Measurements from ENCODE around the gene QRFP. TPM values are rescaled to one million over a fixed set of nuclear protein-coding genes. Genes with fewer than 3 reads are reported as not detected.

QRFP gene
- total and polyA plus RNA-seq, 9 donors = 0.27 to 0.66 (median 0.47) TPM; not detected in 1

DNA sequence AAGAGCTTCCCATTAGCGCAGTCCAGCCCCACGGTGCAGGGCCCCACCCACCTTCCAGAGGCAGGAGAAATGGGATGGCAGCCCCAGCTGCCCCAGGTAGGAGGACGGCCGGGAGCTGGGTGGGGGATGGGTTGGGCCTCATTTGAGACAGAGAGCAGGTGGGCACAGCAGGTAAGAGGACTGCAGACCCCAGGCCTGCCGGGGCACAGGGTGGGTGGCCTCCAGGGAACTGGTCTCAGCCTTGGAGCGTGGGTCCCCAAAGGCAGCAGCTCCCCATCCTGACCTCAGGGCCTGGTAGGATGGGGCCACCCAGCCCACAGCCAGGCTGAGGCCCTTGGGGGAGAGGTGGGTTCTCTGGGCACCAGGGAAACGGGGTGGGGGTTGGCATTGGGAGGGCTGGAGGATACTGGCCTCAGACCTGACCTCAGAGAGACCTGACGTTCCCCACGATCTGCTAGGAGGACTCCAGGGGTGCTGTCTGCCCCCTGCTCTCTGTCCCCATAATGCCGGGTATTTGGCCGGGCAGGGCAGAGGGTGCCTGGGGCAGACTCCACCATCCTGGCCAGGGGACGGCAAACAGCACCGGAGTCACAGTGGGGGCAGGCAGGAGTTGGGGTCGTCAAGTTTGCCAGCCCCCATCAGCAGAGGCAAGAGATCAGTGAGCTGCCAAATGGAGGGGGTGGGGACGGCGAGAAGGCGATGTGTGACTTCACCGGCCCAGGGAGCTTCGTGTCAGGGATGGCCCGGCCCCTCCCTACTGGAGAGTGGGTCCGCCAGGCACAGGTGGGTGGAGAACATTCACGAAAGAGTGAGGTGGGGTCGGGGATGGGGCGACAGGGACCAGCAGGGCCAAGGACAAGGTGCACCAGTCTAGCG is 6.8 kb upstream of the QRFP start:
- DNase-seq = no peak
- 62% methylated on average over 22 of the region's 25 CpGs for WGBS (ENCODE audit: insufficient coverage)
- peaks cover 23% of the 10 kb centered on the region for H3K27me3 ChIP-seq (ENCODE audit: control insufficient read depth, insufficient read depth, low read length)

DNA sequence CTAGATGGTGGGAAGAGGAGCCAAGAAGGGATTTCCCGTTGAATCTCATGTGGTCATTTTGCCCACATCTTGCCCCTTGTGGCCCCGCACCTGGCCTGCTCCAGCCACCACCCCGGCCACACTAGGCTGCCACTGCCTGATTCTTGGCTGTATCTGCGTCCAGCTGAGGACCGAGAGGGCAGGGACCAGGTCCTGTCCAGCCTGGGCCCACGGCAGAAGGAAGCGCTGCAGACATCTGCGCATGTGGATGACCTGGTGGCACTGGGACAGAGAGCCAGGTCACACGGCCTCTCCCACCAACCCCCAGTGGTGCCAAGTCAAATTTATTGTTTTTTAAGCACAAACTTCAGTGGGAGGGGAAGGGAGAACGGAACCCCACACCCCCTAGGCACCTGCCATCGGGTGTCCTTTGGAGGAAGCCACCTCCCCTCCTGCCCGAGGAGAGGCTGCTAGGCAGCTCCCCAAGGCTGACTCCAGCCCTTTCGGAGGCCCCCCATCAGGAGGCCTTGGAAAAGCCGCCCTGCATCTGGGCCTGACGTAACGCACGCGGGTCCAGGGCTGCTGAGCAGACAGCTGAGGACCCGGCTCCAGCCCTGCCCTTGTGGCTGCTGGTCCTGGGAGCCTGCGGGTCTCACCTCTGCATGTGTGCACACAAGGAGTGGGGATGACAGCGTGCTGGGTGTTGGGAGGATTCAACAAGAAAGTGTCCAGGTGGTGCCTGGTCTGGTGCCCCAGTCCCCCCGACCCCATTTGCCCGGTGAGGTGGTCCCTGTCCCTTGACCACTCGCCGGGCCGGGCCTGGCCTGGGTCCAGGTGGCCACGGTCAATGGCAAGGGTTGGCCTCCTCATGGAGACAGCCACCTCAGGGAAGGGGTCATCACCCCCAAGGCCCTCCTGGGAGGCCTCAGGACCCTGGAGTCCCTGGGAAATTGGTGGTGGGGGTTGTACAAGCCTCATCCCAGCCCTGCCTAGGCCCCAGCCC is 5.9 kb upstream of the QRFP start:
- Histone ChIP-seq H3K36me3 (ENCODE audit: control insufficient read depth, insufficient read depth, low read length) (no peaks in the 10 kb centered on the region), H3K4me3 (ENCODE audit: low read length) (no peak overlapping the region), H3K27me3 (ENCODE audit: control insufficient read depth, insufficient read depth, low read length) (peaks cover 28% of the 10 kb centered on the region), H3K4me1 (ENCODE audit: control insufficient read depth, insufficient read depth, low read length) (peaks cover 3% of the 10 kb centered on the region), H3K27ac (ENCODE audit: low read length) (no peak overlapping the region), H3K9me3 (replicated peaks; ENCODE audit: control insufficient read depth, low read depth, low read length) (no peaks in the 10 kb centered on the region)
- 46% methylated on average over 24 of the region's 27 CpGs for whole genome bisulfite sequencing (ENCODE audit: insufficient coverage)
- no peak for DNase-seq

More for the DNA sequence above, 6.8 kb upstream of the QRFP start:
- no peak overlapping the region for H3K4me3 ChIP-seq (ENCODE audit: low read length)
- H3K27ac ChIP-seq (ENCODE audit: low read length) = no peak overlapping the region
- H3K36me3 ChIP-seq (ENCODE audit: control insufficient read depth, insufficient read depth, low read length) = no peaks in the 10 kb centered on the region
- no peaks in the 10 kb centered on the region for H3K9me3 ChIP-seq (replicated peaks; ENCODE audit: control insufficient read depth, low read depth, low read length)
- peaks cover 3% of the 10 kb centered on the region for H3K4me1 ChIP-seq (ENCODE audit: control insufficient read depth, insufficient read depth, low read length)

DNA sequence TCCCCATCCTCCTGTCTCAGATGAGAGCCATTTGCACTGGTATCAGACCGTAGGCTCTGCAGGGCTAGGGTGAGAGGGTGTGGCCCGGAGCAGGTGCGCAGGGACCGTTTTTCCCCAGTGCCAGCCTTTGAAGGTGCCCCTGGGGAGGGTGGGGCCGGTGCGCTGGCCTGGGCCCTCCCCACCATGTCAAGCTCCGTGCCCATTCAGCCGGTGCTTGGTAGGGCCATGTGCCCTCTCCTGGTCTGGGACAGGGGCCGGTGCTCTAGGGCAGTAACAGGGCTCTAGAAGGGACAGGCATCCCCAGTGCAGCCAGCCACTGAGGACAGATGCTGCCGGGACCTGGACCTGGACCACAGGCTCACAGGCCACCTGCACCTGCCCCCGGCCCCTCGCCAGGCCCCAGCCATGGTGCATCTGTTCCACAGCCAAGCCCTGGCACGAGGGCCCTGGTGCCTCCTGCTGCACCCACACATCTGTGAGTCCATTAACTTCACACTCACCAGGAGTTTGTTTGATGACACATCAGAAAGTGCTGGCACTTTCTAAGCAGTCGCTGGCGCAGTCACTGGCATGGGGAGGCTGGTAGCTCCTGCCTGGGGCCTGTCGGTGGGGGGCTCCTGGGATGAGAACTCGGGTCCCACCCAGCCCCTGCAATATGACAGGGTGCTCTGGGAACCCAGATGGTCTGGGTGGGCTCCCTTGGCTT is 5.0 kb upstream of the QRFP start:
- Histone ChIP-seq H3K4me3 (ENCODE audit: low read length) (no peak overlapping the region), H3K27me3 (ENCODE audit: control insufficient read depth, insufficient read depth, low read length) (peaks cover 30% of the 10 kb centered on the region), H3K4me1 (ENCODE audit: control insufficient read depth, insufficient read depth, low read length) (peaks cover 3% of the 10 kb centered on the region), H3K9me3 (replicated peaks; ENCODE audit: control insufficient read depth, low read depth, low read length) (no peaks in the 10 kb centered on the region), H3K27ac (ENCODE audit: low read length) (no peak overlapping the region), H3K36me3 (ENCODE audit: control insufficient read depth, insufficient read depth, low read length) (no peaks in the 10 kb centered on the region)
- no peak for DNase-seq
- WGBS (ENCODE audit: insufficient coverage) = 80% methylated on average over 16 of the region's 17 CpGs

DNA sequence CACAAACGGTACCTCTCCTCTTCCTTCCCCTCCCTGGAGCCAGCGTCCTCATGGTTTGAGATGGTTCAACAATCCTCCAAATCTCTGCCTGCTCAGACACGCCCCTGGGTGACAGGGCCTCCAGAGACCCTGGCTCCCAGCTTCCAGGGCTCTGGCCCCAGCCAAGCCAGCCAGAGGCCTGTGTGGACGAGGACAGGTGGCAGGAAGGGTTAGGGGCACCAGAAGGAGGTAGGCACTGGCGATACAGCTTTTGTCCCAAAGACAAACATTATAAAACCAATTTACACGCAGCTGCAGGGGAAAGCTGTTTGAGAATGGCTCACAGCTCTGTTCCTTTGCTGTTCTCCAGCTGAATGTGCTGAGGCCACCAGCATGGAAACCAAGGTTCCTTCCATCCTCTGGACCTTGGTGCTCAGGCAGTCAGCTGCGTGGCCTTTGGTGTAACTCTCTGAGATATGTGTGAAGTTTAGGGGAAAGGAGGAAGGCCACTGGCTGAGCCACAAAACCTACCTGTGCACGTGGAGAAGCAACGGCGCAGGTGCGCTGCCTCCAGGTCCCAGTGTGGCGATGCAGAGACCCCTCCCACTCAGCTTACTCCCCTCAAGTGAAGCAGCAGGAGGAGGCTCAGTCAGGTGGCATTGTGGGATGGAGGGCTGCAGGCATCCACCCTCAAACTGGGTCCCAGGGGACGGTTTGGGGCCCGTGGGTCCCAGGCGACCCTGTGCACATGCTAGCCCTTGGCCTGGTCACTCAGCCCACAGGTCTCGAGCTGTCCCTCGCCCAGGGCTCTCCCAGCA is 4.3 kb upstream of the QRFP start:
- Histone ChIP-seq H3K4me1 (ENCODE audit: control insufficient read depth, insufficient read depth, low read length) (peaks cover 6% of the 10 kb centered on the region), H3K36me3 (ENCODE audit: control insufficient read depth, insufficient read depth, low read length) (peaks cover under 1% of the 10 kb centered on the region), H3K27ac (ENCODE audit: low read length) (no peak overlapping the region), H3K27me3 (ENCODE audit: control insufficient read depth, insufficient read depth, low read length) (peaks cover 33% of the 10 kb centered on the region), H3K4me3 (ENCODE audit: low read length) (no peak overlapping the region), H3K9me3 (replicated peaks; ENCODE audit: control insufficient read depth, low read depth, low read length) (no peaks in the 10 kb centered on the region)
- DNase-seq = no peak
- WGBS (ENCODE audit: insufficient coverage) = 55% methylated on average over 8 of the region's 17 CpGs

DNA sequence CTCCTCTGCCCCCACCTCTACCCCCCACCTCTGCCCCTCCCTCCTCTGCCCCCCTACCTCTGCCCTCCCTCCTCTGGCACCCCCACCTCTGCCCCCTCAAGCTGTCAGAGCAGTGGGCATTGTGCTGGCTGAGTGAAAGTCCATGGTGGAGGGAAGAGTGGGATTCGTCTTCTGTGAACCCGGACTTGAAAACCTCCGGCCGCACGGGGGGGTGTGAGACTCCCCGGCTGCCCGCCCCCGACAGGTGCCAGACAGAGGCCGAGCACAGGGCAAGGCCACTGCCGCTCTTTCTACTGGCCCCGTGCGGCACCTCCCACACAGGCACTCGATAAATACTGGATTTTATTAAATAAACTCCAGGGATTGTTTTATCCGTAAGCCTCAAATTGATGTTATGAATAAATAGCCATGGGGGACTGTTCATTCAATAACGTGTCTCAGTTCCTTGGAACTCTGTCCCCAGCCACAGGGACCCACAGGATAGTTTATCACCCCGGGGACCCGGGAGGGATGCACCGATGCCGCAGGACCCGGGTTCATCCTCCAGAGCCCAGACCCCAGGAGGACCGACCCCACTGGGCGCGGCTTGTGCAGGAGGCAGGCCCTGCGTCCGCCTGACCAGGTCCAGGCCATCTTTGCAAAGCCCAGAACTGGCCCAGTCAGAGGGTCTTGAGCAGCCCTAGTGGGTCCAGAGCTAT is 2.6 kb upstream of the QRFP start:
- peaks cover 23% of the 10 kb centered on the region for H3K4me1 ChIP-seq (ENCODE audit: control insufficient read depth, insufficient read depth, low read length)
- WGBS (ENCODE audit: insufficient coverage) = 63% methylated on average over 11 of the region's 25 CpGs
- H3K36me3 ChIP-seq (ENCODE audit: control insufficient read depth, insufficient read depth, low read length) = peaks cover 5% of the 10 kb centered on the region
- no peak overlapping the region for H3K27ac ChIP-seq (ENCODE audit: low read length)
- H3K27me3 ChIP-seq (ENCODE audit: control insufficient read depth, insufficient read depth, low read length) = peaks cover 29% of the 10 kb centered on the region
- no peak for DNase-seq
- H3K4me3 ChIP-seq (ENCODE audit: low read length) = no peak overlapping the region
- H3K9me3 ChIP-seq (replicated peaks; ENCODE audit: control insufficient read depth, low read depth, low read length) = no peaks in the 10 kb centered on the region

DNA sequence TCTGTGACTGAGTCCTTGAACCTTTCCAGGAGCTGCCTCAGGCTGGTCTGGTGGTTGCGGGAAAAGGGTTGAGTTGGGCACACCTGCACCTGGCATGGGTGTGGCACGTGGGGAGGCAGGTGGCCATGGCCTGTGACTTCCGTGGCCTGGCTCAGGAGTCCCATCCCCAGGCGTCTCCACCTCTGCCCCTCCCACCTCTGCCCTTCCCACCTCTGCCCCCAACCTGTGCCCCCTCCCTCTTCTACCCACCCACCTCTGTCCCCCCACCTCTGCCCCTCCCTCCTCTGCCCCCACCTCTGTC is 1.9 kb upstream of the QRFP start:
- peaks cover 12% of the 10 kb centered on the region for H3K36me3 ChIP-seq (ENCODE audit: control insufficient read depth, insufficient read depth, low read length)
- no peak for DNase-seq
- peaks cover 25% of the 10 kb centered on the region for H3K4me1 ChIP-seq (ENCODE audit: control insufficient read depth, insufficient read depth, low read length)
- no peak overlapping the region for H3K27ac ChIP-seq (ENCODE audit: low read length)
- H3K4me3 ChIP-seq (ENCODE audit: low read length) = no peak overlapping the region
- H3K27me3 ChIP-seq (ENCODE audit: control insufficient read depth, insufficient read depth, low read length) = peaks cover 29% of the 10 kb centered on the region
- H3K9me3 ChIP-seq (replicated peaks; ENCODE audit: control insufficient read depth, low read depth, low read length) = no peaks in the 10 kb centered on the region
- 90% methylated on average over 2 of the region's 4 CpGs for WGBS (ENCODE audit: insufficient coverage)

DNA sequence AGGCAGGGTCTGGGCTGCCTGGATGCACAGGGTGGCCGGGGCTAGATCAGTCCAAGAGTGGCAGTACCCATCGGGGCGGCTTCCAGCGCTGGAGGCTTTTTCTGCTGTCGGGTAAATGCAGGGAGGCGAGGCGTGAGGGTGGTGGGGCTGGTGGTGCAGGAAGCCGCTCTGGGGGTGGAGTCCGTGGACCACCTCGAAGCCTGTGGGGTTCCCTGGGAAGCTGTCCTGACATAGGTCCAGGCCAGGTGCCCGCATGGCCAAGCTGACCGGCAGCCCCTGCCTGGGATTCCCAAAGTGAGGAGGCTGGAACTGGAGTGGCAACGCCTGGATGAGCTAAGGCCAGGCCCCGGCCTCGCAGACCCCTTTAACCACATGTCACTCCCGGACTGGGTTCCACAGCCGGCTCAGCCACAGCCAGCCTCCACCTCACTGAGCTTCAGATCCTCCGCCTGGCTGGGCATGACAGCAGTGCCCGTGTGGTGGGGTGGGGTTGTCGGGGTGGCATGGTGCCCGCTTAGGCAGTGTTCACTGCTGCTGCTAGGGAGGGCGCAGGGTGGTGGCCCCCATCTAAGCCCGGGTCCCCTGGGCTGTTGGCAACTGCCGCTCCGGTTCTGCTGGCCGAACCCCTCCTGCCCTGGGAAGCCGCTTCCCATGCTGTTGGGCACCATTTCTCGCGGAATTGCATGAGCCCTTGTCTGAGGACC is 1.4 kb upstream of the QRFP start:
- Histone ChIP-seq H3K4me1 (ENCODE audit: control insufficient read depth, insufficient read depth, low read length) (peaks cover 25% of the 10 kb centered on the region), H3K9me3 (replicated peaks; ENCODE audit: control insufficient read depth, low read depth, low read length) (no peaks in the 10 kb centered on the region), H3K4me3 (ENCODE audit: low read length) (no peak overlapping the region), H3K27me3 (ENCODE audit: control insufficient read depth, insufficient read depth, low read length) (peaks cover 29% of the 10 kb centered on the region), H3K27ac (ENCODE audit: low read length) (no peak overlapping the region), H3K36me3 (ENCODE audit: control insufficient read depth, insufficient read depth, low read length) (peaks cover 16% of the 10 kb centered on the region)
- no peak for DNase-seq
- 76% methylated on average over 20 of the region's 29 CpGs for WGBS (ENCODE audit: insufficient coverage)

DNA sequence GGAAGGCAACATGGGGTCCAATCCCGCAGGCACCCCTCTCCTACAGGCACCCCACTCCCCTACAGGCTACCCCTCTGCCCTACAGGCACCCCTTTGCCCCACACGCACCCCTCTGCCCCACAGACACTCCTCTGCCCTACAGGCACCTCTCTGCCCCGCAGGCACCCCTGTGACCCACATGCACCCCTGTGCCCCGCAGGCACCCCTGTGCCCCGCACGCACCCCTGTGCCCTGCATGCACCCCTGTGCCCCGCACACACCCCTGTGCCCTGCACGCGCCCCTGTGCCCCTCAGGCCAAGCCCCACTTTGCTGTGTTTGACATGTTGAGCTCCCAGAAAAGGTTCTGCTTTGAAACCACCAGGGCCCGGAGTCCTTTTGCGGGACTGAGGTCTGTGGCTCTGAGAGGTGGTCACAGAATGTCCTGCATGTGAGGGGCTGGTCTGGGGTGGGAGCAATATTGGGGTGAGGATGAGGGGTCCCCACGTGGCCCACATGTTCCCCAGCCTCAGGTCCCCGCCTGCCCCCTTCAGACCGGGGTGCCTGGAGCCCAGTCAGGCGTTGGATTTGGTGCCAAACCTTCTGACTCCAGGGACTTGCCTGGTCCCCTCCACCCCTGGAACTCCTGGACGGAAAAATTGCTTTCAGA is 616 bp upstream of the QRFP start:
- Histone ChIP-seq H3K4me1 (ENCODE audit: control insufficient read depth, insufficient read depth, low read length) (peaks cover 31% of the 10 kb centered on the region), H3K9me3 (replicated peaks; ENCODE audit: control insufficient read depth, low read depth, low read length) (no peaks in the 10 kb centered on the region), H3K27me3 (ENCODE audit: control insufficient read depth, insufficient read depth, low read length) (peaks cover 25% of the 10 kb centered on the region), H3K4me3 (ENCODE audit: low read length) (no peak overlapping the region), H3K36me3 (ENCODE audit: control insufficient read depth, insufficient read depth, low read length) (peaks cover 24% of the 10 kb centered on the region), H3K27ac (ENCODE audit: low read length) (no peak overlapping the region)
- DNase-seq = no peak
- WGBS (ENCODE audit: insufficient coverage) = 71% methylated on average over 15 of the region's 16 CpGs
